KG1 (cell line): ENCODE results near the gene C1QBP.
"Not testable (repeated sequence)": the region's sequence is repeated elsewhere in the genome, so short reads cannot be mapped to it uniquely, and the experiment has no call there.

Experiments used
- DNase-seq: peaks from one replicate; lab custom pipeline; 2025; lab: John Stamatoyannopoulos, UW

C1QBP gene

GRCh38 chr17:5438716-5439445 lies at the start of gene C1QBP:
C1QBP (minus strand) TSS chr17:5439155; CDS start chr17:5439073, 82 bp downstream.
- DNase-seq, result peak; percentile 68

- DNase-seq, result no peak
Measured at GRCh38 chr17:5488752-5489151, 49.8 kb upstream of the C1QBP start.

GRCh38 chr17:5486206-5487124 lies 47.5 kb upstream of the C1QBP start, which contains the start of gene MIS12:
MIS12 (plus strand) TSS chr17:5486566; CDS start chr17:5488863, 2,297 bp downstream.
- peak; percentile 70 for DNase-seq

- no peak for DNase-seq
Measured at GRCh38 chr17:5485270-5486205, 46.6 kb upstream of the C1QBP start, which contains the start of gene DERL2. DERL2 (minus strand) TSS chr17:5486178; CDS start chr17:5486161, 17 bp downstream.

GRCh38 chr17:5481451-5481850 lies 42.5 kb upstream of the C1QBP start:
- no peak for DNase-seq

- DNase-seq, result no peak
Measured at GRCh38 chr17:5480962-5481361, 42.0 kb upstream of the C1QBP start.

GRCh38 chr17:5478992-5479391 lies 40.0 kb upstream of the C1QBP start:
- DNase-seq, result no peak

GRCh38 chr17:5473906-5474305 lies 35.0 kb upstream of the C1QBP start:
- no peak for DNase-seq

GRCh38 chr17:5472511-5472910 lies 33.6 kb upstream of the C1QBP start:
- no peak for DNase-seq

- no peak for DNase-seq
Measured at GRCh38 chr17:5468075-5468473, 29.1 kb upstream of the C1QBP start.

- DNase-seq, result no peak
Measured at GRCh38 chr17:5467416-5467815, 28.5 kb upstream of the C1QBP start.

- DNase-seq, result no peak
Measured at GRCh38 chr17:5466295-5466694, 27.3 kb upstream of the C1QBP start.

GRCh38 chr17:5464717-5465507 lies 26.0 kb upstream of the C1QBP start:
- DNase-seq, result no peak

- no peak for DNase-seq
Measured at GRCh38 chr17:5446786-5447185, 7.8 kb upstream of the C1QBP start.

GRCh38 chr17:5444209-5444608 lies 5.3 kb upstream of the C1QBP start:
- DNase-seq, result no peak

- no peak for DNase-seq
Measured at GRCh38 chr17:5443728-5444127, 4.8 kb upstream of the C1QBP start.

GRCh38 chr17:5439446-5439764 lies 450 bp upstream of the C1QBP start:
- DNase-seq, result no peak

GRCh38 chr17:5437721-5438317 lies 1.1 kb downstream of the C1QBP start:
- no peak for DNase-seq

- not testable (repeated sequence) for DNase-seq
Measured at GRCh38 chr17:5435781-5436315, 3.1 kb downstream of the C1QBP start.

GRCh38 chr17:5434984-5435383 lies 4.0 kb downstream of the C1QBP start:
- no peak for DNase-seq
